SK-N-SH (cell line): Measurements from ENCODE around the gene CHI3L2. TPM values are rescaled to one million over a fixed set of nuclear protein-coding genes. Genes with fewer than 3 reads are reported as not detected.

Source experiments
- CTCF ChIA-PET: fragments of 300-600, 350-600 bp; formaldehyde crosslinking; extraction: SDS; loops from one replicate; lab custom pipeline; 2021; lab: Yijun Ruan, JAX
- POLR2A ChIA-PET: fragments of 350-600 bp; sonication (Branson Sonifier 250); formaldehyde crosslinking; extraction: SDS; loops from one replicate; lab custom pipeline; 2020; ENCODE audit warnings: antibody characterized with exemption, inconsistent platforms; lab: Yijun Ruan, JAX
- DNase-seq: peaks from one replicate; pipeline ENCODE4 v3.0.0; 2012
- H2AFZ ChIP-seq: fragments of 200-600 bp; sonication (generic); 2 replicates; pipeline ENCODE4 v1.8.1; 2016; ENCODE audit warnings: antibody characterized with exemption, mild to moderate bottlenecking, low read depth
- H3F3A ChIP-seq: fragments of 200-600 bp; sonication (generic); replicated peaks from 2 replicates; pipeline ENCODE3; 2016; ENCODE audit warnings: antibody characterized with exemption, mild to moderate bottlenecking; ENCODE audit not compliant: insufficient read depth
- H3K27ac ChIP-seq, 2 experiments: fragments of 200-500 bp in 1 of 2; fragments of 200-600 bp in 1 of 2; sonication (Bioruptor generic) in 1 of 2; sonication (generic), shearing (Covaris generic) in 1 of 2; 2 replicates each; pipeline versions ENCODE4 v1.5.1 to v1.6.1; 2014 to 2016; ENCODE audit warnings: low read depth in 2 of 2, inconsistent platforms in 1 of 2, low read length in 1 of 2, mild to moderate bottlenecking in 1 of 2, mixed read lengths in 1 of 2
- H3K27me3 ChIP-seq: fragments of 200-600 bp; sonication (generic), shearing (Covaris generic); 2 replicates; pipeline ENCODE4 v1.6.1; 2016; ENCODE audit warnings: mixed run types; ENCODE audit not compliant: insufficient read depth
- H3K36me3 ChIP-seq, 2 experiments: fragments of 200-500 bp in 1 of 2; fragments of 200-600 bp in 1 of 2; sonication (Bioruptor generic) in 1 of 2; sonication (generic) in 1 of 2; replicated peaks in 1 of 2; 2 replicates each; pipeline versions ENCODE3 to v1.5.1; 2014 to 2016; ENCODE audit warnings: low read length in 1 of 2, mild to moderate bottlenecking in 1 of 2; ENCODE audit not compliant: insufficient read depth in 2 of 2, control insufficient read depth in 1 of 2
- H3K4me1 ChIP-seq, 2 experiments: fragments of 200-500 bp in 1 of 2; fragments of 200-600 bp in 1 of 2; sonication (Bioruptor generic) in 1 of 2; sonication (generic), shearing (Covaris generic) in 1 of 2; 2 replicates each; pipeline versions ENCODE4 v1.5.1 to v1.6.1; 2014 to 2016; ENCODE audit warnings: low read depth in 1 of 2, low read length in 1 of 2, mixed run types in 1 of 2; ENCODE audit not compliant: insufficient read depth in 2 of 2, control insufficient read depth in 1 of 2
- H3K4me2 ChIP-seq: fragments of 200-600 bp; sonication (generic), shearing (Covaris generic); 2 replicates; pipeline ENCODE4 v1.6.1; 2017; ENCODE audit warnings: mixed run types
- H3K4me3 ChIP-seq, 2 experiments: fragments of 200-500 bp in 1 of 2; fragments of 200-600 bp in 1 of 2; sonication (Bioruptor generic) in 1 of 2; sonication (generic), shearing (Covaris generic) in 1 of 2; 2 replicates each; pipeline versions ENCODE4 v1.5.1 to v1.8.1; 2014 to 2016; ENCODE audit warnings: low read depth in 2 of 2, inconsistent platforms in 1 of 2, low read length in 1 of 2, mild to moderate bottlenecking in 1 of 2, mixed read lengths in 1 of 2, moderate library complexity in 1 of 2
- H3K79me2 ChIP-seq: fragments of 200-600 bp; sonication (generic); 2 replicates; pipeline ENCODE4 v1.8.1; 2017; ENCODE audit warnings: mild to moderate bottlenecking; ENCODE audit not compliant: insufficient read depth
- H3K9ac ChIP-seq: fragments of 200-600 bp; sonication (generic); 2 replicates; pipeline ENCODE4 v1.6.1; 2017; ENCODE audit warnings: mixed run types
- H3K9me2 ChIP-seq: fragments of 200-600 bp; sonication (generic); 2 replicates; pipeline ENCODE4 v1.6.1; 2017; ENCODE audit warnings: mixed run types
- H3K9me3 ChIP-seq: fragments of 200-600 bp; sonication (generic); 2 replicates; pipeline ENCODE4 v1.6.1; 2017; ENCODE audit warnings: mixed run types, mild to moderate bottlenecking, moderate library complexity
- H4K20me1 ChIP-seq: fragments of 200-600 bp; sonication (generic); 2 replicates; pipeline ENCODE4 v1.6.1; 2017; ENCODE audit warnings: mild to moderate bottlenecking, mixed run types; ENCODE audit not compliant: insufficient read depth
- EP300 ChIP-seq, 2 experiments: IDR thresholded peaks; 2 replicates each; pipeline versions ENCODE4 v1.4.0 to v1.6.1; 2012; ENCODE audit warnings: borderline replicate concordance in 1 of 2, low read depth in 1 of 2, low read length in 1 of 2
- FOXJ3 ChIP-seq: sonication (generic); formaldehyde crosslinking; IDR thresholded peaks from 2 replicates; pipeline ENCODE4 v1.5.1; 2020; ENCODE audit warnings: mild to moderate bottlenecking, missing genetic modification reagents
- IRF3 ChIP-seq: fragments of 150-350 bp; IDR thresholded peaks from 2 replicates; pipeline ENCODE4 v1.6.1; 2016; ENCODE audit warnings: mild to moderate bottlenecking, low read depth, low read length
- MAX ChIP-seq: IDR thresholded peaks from 2 replicates; pipeline ENCODE4 v1.4.0; 2012; ENCODE audit warnings: low read depth
- MXI1 ChIP-seq: IDR thresholded peaks from 2 replicates; pipeline ENCODE4 v1.6.1; 2012; ENCODE audit warnings: mild to moderate bottlenecking, low read depth, low read length, improper control_type of control experiment
- NRF1 ChIP-seq: IDR thresholded peaks from 2 replicates; pipeline ENCODE4 v1.6.1; 2012; ENCODE audit warnings: low read depth, mild to moderate bottlenecking, low read length
- PBX3 ChIP-seq: IDR thresholded peaks from 2 replicates; pipeline ENCODE4; 2012
- POLR2AphosphoS5 ChIP-seq: IDR thresholded peaks from 2 replicates; pipeline ENCODE4 v1.6.1; 2012; ENCODE audit warnings: low read depth, low read length
- RFX5 ChIP-seq: IDR thresholded peaks from 2 replicates; pipeline ENCODE4 v1.6.1; 2012; ENCODE audit warnings: mild to moderate bottlenecking, improper control_type of control experiment, low read length
- RXRA ChIP-seq: IDR thresholded peaks from 2 replicates; pipeline ENCODE4 v1.4.0; 2012; ENCODE audit warnings: low read depth, mild to moderate bottlenecking, borderline replicate concordance
- USF1 ChIP-seq: IDR thresholded peaks from 2 replicates; pipeline ENCODE4 v1.4.0; 2012; ENCODE audit warnings: low read depth, borderline replicate concordance
- USF2 ChIP-seq: fragments of 150-350 bp; IDR thresholded peaks from 2 replicates; pipeline ENCODE4 v1.6.1; 2017; ENCODE audit warnings: antibody characterized with exemption, low read length, low read depth, borderline replicate concordance
- YY1 ChIP-seq: IDR thresholded peaks from 2 replicates; pipeline ENCODE4 v1.4.0; 2012; ENCODE audit warnings: low read depth, mild to moderate bottlenecking
- WGBS: methylation state at CpG from one replicate; pipeline ENCODE4 v1.1.6; 2017; ENCODE audit warnings: low lambda C conversion rate; 5-methylcytosine and 5-hydroxymethylcytosine counted together
- polyA plus RNA-seq, 3 experiments: library from polyadenylated mRNA; depleted of rRNA; stranded (reverse); fragments of >200 nt; gene quantifications; 2 replicates each; pipeline ENCODE4 v1.2.3, GENCODE V29; 2012

The CHI3L2 gene
- polyA plus RNA-seq, 1 of the 3 experiments (the other 2 are of a cell fraction), result 0.92 TPM

- H3K79me2 ChIP-seq, result no peaks in the 10 kb centered on the region
- H3K4me1 ChIP-seq, result no peaks in the 10 kb centered on the region; a peak in 2 of 4 replicates
- ChIA-PET CTCF (interaction anchor here (1.2 kb wide), 1 partner anchor 13 kb away, joined by 3 read pairs; no protein-coding TSS in a partner anchor), POLR2A (no interaction called here)
- no peaks in the 10 kb centered on the region; the same call in 1 of the 2 replicates for H3K27me3 ChIP-seq
- no peak overlapping the region for H3K27ac ChIP-seq
- no peak overlapping the region for H3K4me2 ChIP-seq
- no peak for TF ChIP-seq MXI1
- TF ChIP-seq POLR2AphosphoS5, result no peak
- TF ChIP-seq PBX3, result no peak
- no peak for TF ChIP-seq RXRA
- no peak for TF ChIP-seq NRF1
- TF ChIP-seq RFX5, result no peak
- TF ChIP-seq USF2, result no peak
- no peak for TF ChIP-seq IRF3
- no peak overlapping the region for H3K4me3 ChIP-seq
- no peaks in the 10 kb centered on the region for H3K36me3 ChIP-seq
- no peaks in the 10 kb centered on the region for H3K9me2 ChIP-seq
- H3K9me3 ChIP-seq, result 0 out of 2 replicates have a peak, but pooled peaks cover 4% of the 10 kb centered on the region
- no peaks in the 10 kb centered on the region for H4K20me1 ChIP-seq
- H3K9ac ChIP-seq, result no peak overlapping the region
- H2AFZ ChIP-seq, result no peak overlapping the region
- H3F3A ChIP-seq, result no peaks in the 10 kb centered on the region
- 5% methylated on average over 4 of the region's 4 CpGs for WGBS
- no peak for DNase-seq
These were observed 51.6 kb downstream of the CHI3L2 start for GRCh38 chr1:111279144-111279543.

GRCh38 chr1:111280267-111280666 is 52.8 kb downstream of the CHI3L2 start:
- H3K9ac ChIP-seq, result no peak overlapping the region

More at GRCh38 chr1:111280267-111280666, 52.8 kb downstream of the CHI3L2 start:
- H3K4me1 ChIP-seq, result no peaks in the 10 kb centered on the region
- H3K27ac ChIP-seq, result no peak overlapping the region
- H3K9me3 ChIP-seq, result 0 out of 2 replicates have a peak, but pooled peaks cover 4% of the 10 kb centered on the region
- no peaks in the 10 kb centered on the region for H3K9me2 ChIP-seq
- no peak overlapping the region for H2AFZ ChIP-seq
- H3K4me3 ChIP-seq, result no peak overlapping the region
- ChIA-PET POLR2A (no interaction called here), CTCF (interaction anchor here (1.2 kb wide), 2 partner anchors 14 to 31 kb away, joined by 3 read pairs; no protein-coding TSS in a partner anchor)
- TF ChIP-seq PBX3 (no peak), USF1 (no peak), MAX (no peak), FOXJ3 (CRISPR knock-in tag) (no peak), EP300 (IDR thresholded peaks at IDR 0.05; ENCODE audit: borderline replicate concordance in 1 of 2, low read depth in 1 of 2, low read length in 1 of 2) (no peak), USF2 (no peak), YY1 (no peak)
- H3K4me2 ChIP-seq, result no peak overlapping the region
- no peaks in the 10 kb centered on the region for H4K20me1 ChIP-seq
- no peak for DNase-seq
- H3K27me3 ChIP-seq, result no peaks in the 10 kb centered on the region; the same call in 1 of the 2 replicates
- no peaks in the 10 kb centered on the region for H3F3A ChIP-seq
- H3K36me3 ChIP-seq, result no peaks in the 10 kb centered on the region
- H3K79me2 ChIP-seq, result no peaks in the 10 kb centered on the region
